H9 (cell line): ENCODE results near the gene PRR16. TPM values are rescaled to one million over a fixed set of nuclear protein-coding genes. Genes with fewer than 3 reads are reported as not detected.

ENCODE experiments used
- DNase-seq: peaks from one replicate; pipeline ENCODE4 v3.0.0-alpha.2; 2017
- H2AFZ ChIP-seq: one replicate; pipeline ENCODE4 v1.6.1; 2013; ENCODE audit warnings: mild to moderate bottlenecking, low read length, control low read depth, moderate library complexity
- H2AK5ac ChIP-seq: 2 replicates; pipeline ENCODE4 v1.6.1; 2013; ENCODE audit warnings: low read length, control low read depth, mixed read lengths; ENCODE audit not compliant: insufficient read length
- H2BK120ac ChIP-seq: one replicate; pipeline ENCODE4 v1.6.1; 2013; ENCODE audit warnings: low read depth, mild to moderate bottlenecking, low read length, control low read depth, inconsistent platforms; ENCODE audit not compliant: poor library complexity, severe bottlenecking
- H2BK12ac ChIP-seq: 2 replicates; pipeline ENCODE4 v1.6.1; 2013; ENCODE audit warnings: low read length, control low read depth, mixed read lengths, low read depth; ENCODE audit not compliant: insufficient read length
- H2BK15ac ChIP-seq: 2 replicates; pipeline ENCODE4 v1.6.1; 2013; ENCODE audit warnings: low read depth, low read length, control low read depth
- H2BK20ac ChIP-seq: one replicate; pipeline ENCODE4 v1.6.1; 2013; ENCODE audit warnings: low read depth, mild to moderate bottlenecking, low read length, control low read depth, inconsistent platforms; ENCODE audit not compliant: poor library complexity, severe bottlenecking
- H2BK5ac ChIP-seq: 2 replicates; pipeline ENCODE4 v1.6.1; 2013; ENCODE audit warnings: low read length, control low read depth, mixed read lengths; ENCODE audit not compliant: insufficient read length
- H3K14ac ChIP-seq: 2 replicates; pipeline ENCODE4 v1.6.1; 2013; ENCODE audit warnings: low read length, control low read depth; ENCODE audit not compliant: insufficient read depth
- H3K18ac ChIP-seq: 2 replicates; pipeline ENCODE4 v1.6.1; 2013; ENCODE audit warnings: low read depth, mild to moderate bottlenecking, mixed read lengths, low read length, control low read depth; ENCODE audit not compliant: insufficient read length
- H3K23ac ChIP-seq: 2 replicates; pipeline ENCODE4 v1.6.1; 2013; ENCODE audit warnings: low read length, control low read depth, mixed read lengths, low read depth; ENCODE audit not compliant: insufficient read length
- H3K23me2 ChIP-seq: 2 replicates; pipeline ENCODE4 v1.6.1; 2013; ENCODE audit warnings: low read depth, mild to moderate bottlenecking, mixed read lengths, low read length, control low read depth; ENCODE audit not compliant: insufficient read length, poor library complexity, severe bottlenecking
- H3K27ac ChIP-seq: 2 replicates; pipeline ENCODE4 v1.5.1; 2013; ENCODE audit warnings: low read length, control low read depth, mixed read lengths, low read depth; ENCODE audit not compliant: insufficient read length
- H3K27me3 ChIP-seq: 2 replicates; pipeline ENCODE4 v1.6.1; 2013; ENCODE audit warnings: low read length, control low read depth, inconsistent platforms; ENCODE audit not compliant: insufficient read depth
- H3K4ac ChIP-seq: 2 replicates; pipeline ENCODE4 v1.6.1; 2013; ENCODE audit warnings: low read depth, mild to moderate bottlenecking, control low read depth, inconsistent platforms, low read length, moderate library complexity
- H3K4me1 ChIP-seq: 2 replicates; pipeline ENCODE4 v1.6.1; 2013; ENCODE audit warnings: low read length, control low read depth, inconsistent platforms; ENCODE audit not compliant: insufficient read depth
- H3K4me2 ChIP-seq: 2 replicates; pipeline ENCODE4 v1.6.1; 2013; ENCODE audit warnings: low read length, control low read depth, mixed read lengths; ENCODE audit not compliant: insufficient read length, insufficient read depth
- H3K56ac ChIP-seq: 2 replicates; pipeline ENCODE4 v1.6.1; 2013; ENCODE audit warnings: low read depth, mild to moderate bottlenecking, mixed read lengths, low read length, control low read depth; ENCODE audit not compliant: insufficient read length
- H3K79me1 ChIP-seq: 2 replicates; pipeline ENCODE4 v1.6.1; 2013; ENCODE audit warnings: low read depth, mild to moderate bottlenecking, moderate library complexity, low read length, control low read depth, inconsistent platforms; ENCODE audit not compliant: insufficient read depth, poor library complexity, severe bottlenecking
- H3K79me2 ChIP-seq: 2 replicates; pipeline ENCODE4 v1.6.1; 2013; ENCODE audit warnings: low read length, control low read depth, inconsistent platforms; ENCODE audit not compliant: insufficient read depth
- H3K9ac ChIP-seq: 2 replicates; pipeline ENCODE4 v1.6.1; 2013; ENCODE audit warnings: low read length, control low read depth, mixed read lengths; ENCODE audit not compliant: insufficient read length; ENCODE audit errors: extremely low read depth
- H3K9me3 ChIP-seq: one replicate; pipeline ENCODE4 v1.6.1; 2013; ENCODE audit warnings: low read depth, low read length, inconsistent platforms; ENCODE audit not compliant: control insufficient read depth
- H3T11ph ChIP-seq: one replicate; pipeline ENCODE4 v1.6.1; 2013; ENCODE audit warnings: mild to moderate bottlenecking, low read length, control low read depth, inconsistent platforms
- H4K20me1 ChIP-seq: one replicate; pipeline ENCODE4 v1.6.1; 2013; ENCODE audit not compliant: control insufficient read depth, insufficient read length, insufficient read depth
- H4K5ac ChIP-seq: 2 replicates; pipeline ENCODE4 v1.6.1; 2013; ENCODE audit warnings: low read depth, mild to moderate bottlenecking, mixed read lengths, low read length, control low read depth; ENCODE audit not compliant: insufficient read length
- H4K8ac ChIP-seq: replicated peaks from 2 replicates; pipeline ENCODE4 v1.6.1; 2013; ENCODE audit warnings: low read length, control low read depth, mixed read lengths, low read depth; ENCODE audit not compliant: insufficient read length
- H4K91ac ChIP-seq: 2 replicates; pipeline ENCODE4 v1.6.1; 2013; ENCODE audit warnings: low read depth, mild to moderate bottlenecking, moderate library complexity, mixed read lengths, low read length, control low read depth; ENCODE audit not compliant: insufficient read length
- H3K27ac Mint-ChIP-seq, 3 experiments: 2 replicates in 2 of 3; 3 replicates in 1 of 3; pipeline ENCODE4 v1.8.0; 2020 to 2021; ENCODE audit warnings: mixed read lengths in 3 of 3, mild to moderate bottlenecking in 1 of 3, moderate library complexity in 1 of 3
- H3K27me3 Mint-ChIP-seq: 2 replicates; pipeline ENCODE4 v1.8.0; 2021; ENCODE audit warnings: low read depth, mild to moderate bottlenecking, moderate library complexity, mixed read lengths
- H3K36me3 Mint-ChIP-seq, 3 experiments: 2 replicates in 2 of 3; 3 replicates in 1 of 3; pipeline ENCODE4 v1.8.0; 2020 to 2021; ENCODE audit warnings: low read depth in 3 of 3, mixed read lengths in 3 of 3; ENCODE audit not compliant: insufficient read depth in 1 of 3
- H3K4me1 Mint-ChIP-seq, 2 experiments: 2 replicates each; pipeline ENCODE4 v1.8.0; 2020; ENCODE audit warnings: mixed read lengths in 2 of 2
- H3K4me3 Mint-ChIP-seq, 2 experiments: 2 replicates in 1 of 2; 3 replicates in 1 of 2; pipeline ENCODE4 v1.8.0; 2020 to 2021; ENCODE audit warnings: mild to moderate bottlenecking in 2 of 2, mixed read lengths in 2 of 2, moderate library complexity in 1 of 2
- H3K9me3 Mint-ChIP-seq, 2 experiments: 2 replicates in 1 of 2; 3 replicates in 1 of 2; pipeline ENCODE4 v1.8.0; 2020; ENCODE audit warnings: mild to moderate bottlenecking in 2 of 2, mixed read lengths in 2 of 2, moderate library complexity in 1 of 2
- WGBS: extraction: QIAGEN DNeasy Blood & Tissue Kit; methylation state at CpG from one replicate; pipeline ENCODE4 v1.1.7; 2013; ENCODE audit warnings: missing lambda C conversion rate, low lambda C conversion rate, mixed read lengths; ENCODE audit not compliant: insufficient read length; ENCODE audit errors: extremely low coverage; 5-methylcytosine and 5-hydroxymethylcytosine counted together
- total RNA-seq: library from RNA; stranded (reverse); gene quantifications from 2 replicates; pipeline ENCODE4 v1.2.1, GENCODE V29; 2021
- TF ChIP-seq, protein P1 (sequence below): fragments of 200-600 bp; sonication (generic); conservative IDR thresholded peaks from 3 replicates; pipeline ENCODE4 v1.8.0; 2021; ENCODE audit warnings: antibody characterized with exemption, mild to moderate bottlenecking

PRR16 gene
- total RNA-seq, 1 experiment from 2014 or later: 0.13 TPM

DNA sequence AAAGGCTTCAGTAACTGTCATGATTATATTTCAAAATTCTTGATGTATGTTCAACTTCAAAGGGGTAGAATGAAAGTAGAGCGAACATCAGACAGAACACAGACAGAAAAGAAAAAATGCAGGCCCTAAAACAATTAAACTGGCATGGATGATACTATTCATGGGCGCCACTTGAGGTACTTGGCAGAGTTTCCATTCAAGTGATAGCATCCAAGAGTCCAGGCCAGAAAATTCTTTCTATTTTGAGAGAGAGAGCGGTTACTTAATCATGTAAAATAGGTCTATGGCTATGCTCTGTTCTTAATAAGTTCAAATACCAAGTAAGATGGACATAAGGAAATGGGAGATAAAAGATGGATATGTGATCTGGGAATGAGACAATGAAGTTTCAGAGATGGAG lies 21.4 kb upstream of the PRR16 start:
- H2BK20ac ChIP-seq: no peak overlapping the region
- no peak overlapping the region for H3K27ac Mint-ChIP-seq
- WGBS: no CpG with 5 or more reads among the region's 3 CpGs
- H2BK120ac ChIP-seq: no peak overlapping the region
- H3K4me2 ChIP-seq: no peak overlapping the region
- H3K23me2 ChIP-seq: no peaks in the 10 kb centered on the region
- no peak overlapping the region for H4K91ac ChIP-seq
- no peak overlapping the region for H4K8ac ChIP-seq
- H3K14ac ChIP-seq: no peak overlapping the region
- H3K4me1 ChIP-seq: no peaks in the 10 kb centered on the region; the same call in 1 of the 2 replicates
- no peak overlapping the region for H3T11ph ChIP-seq
- H2BK12ac ChIP-seq: no peak overlapping the region
- no peaks in the 10 kb centered on the region for H3K27me3 Mint-ChIP-seq
- H3K9me3 Mint-ChIP-seq: no peaks in the 10 kb centered on the region
- H3K4ac ChIP-seq: no peak overlapping the region
- H3K4me1 Mint-ChIP-seq: peaks cover 3 to 9% of the 10 kb centered on the region in 2 experiments
- no peak overlapping the region for H4K5ac ChIP-seq
- H3K27me3 ChIP-seq: no peaks in the 10 kb centered on the region
- no peaks in the 10 kb centered on the region for H3K79me2 ChIP-seq
- no peak overlapping the region for H3K56ac ChIP-seq
- no peak overlapping the region for H2AFZ ChIP-seq
- H3K9me3 ChIP-seq: no peaks in the 10 kb centered on the region
- no peaks in the 10 kb centered on the region for H3K79me1 ChIP-seq
- H3K36me3 Mint-ChIP-seq: no peaks in the 10 kb centered on the region
- no peak for DNase-seq
- no peak overlapping the region for H3K23ac ChIP-seq
- H3K18ac ChIP-seq: no peak overlapping the region
- H3K27ac ChIP-seq: no peak overlapping the region
- H2AK5ac ChIP-seq: no peak overlapping the region
- H3K9ac ChIP-seq: no peak overlapping the region
- no peak overlapping the region for H3K4me3 Mint-ChIP-seq
- H4K20me1 ChIP-seq: no peaks in the 10 kb centered on the region
- no peak overlapping the region for H2BK5ac ChIP-seq
- no peak overlapping the region for H2BK15ac ChIP-seq
- TF ChIP-seq, protein P1, sequence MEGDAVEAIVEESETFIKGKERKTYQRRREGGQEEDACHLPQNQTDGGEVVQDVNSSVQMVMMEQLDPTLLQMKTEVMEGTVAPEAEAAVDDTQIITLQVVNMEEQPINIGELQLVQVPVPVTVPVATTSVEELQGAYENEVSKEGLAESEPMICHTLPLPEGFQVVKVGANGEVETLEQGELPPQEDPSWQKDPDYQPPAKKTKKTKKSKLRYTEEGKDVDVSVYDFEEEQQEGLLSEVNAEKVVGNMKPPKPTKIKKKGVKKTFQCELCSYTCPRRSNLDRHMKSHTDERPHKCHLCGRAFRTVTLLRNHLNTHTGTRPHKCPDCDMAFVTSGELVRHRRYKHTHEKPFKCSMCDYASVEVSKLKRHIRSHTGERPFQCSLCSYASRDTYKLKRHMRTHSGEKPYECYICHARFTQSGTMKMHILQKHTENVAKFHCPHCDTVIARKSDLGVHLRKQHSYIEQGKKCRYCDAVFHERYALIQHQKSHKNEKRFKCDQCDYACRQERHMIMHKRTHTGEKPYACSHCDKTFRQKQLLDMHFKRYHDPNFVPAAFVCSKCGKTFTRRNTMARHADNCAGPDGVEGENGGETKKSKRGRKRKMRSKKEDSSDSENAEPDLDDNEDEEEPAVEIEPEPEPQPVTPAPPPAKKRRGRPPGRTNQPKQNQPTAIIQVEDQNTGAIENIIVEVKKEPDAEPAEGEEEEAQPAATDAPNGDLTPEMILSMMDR: no peak
